Measurements from ENCODE around the gene FAM222B.
"Not testable (repeated sequence)": the region's sequence is repeated elsewhere in the genome, so short reads cannot be mapped to it uniquely, and the experiment has no call there.

The FAM222B gene

GRCh38 chr17:28726226-28726626 is 116.4 kb downstream of the FAM222B start, which contains the start of gene TLCD1:
Gene TLCD1, minus strand, starts transcription at chr17:28726233. Its CDS starts 136 bp downstream, at chr17:28726097.
- peak; percentile 80 to 84 for DNase-seq

GRCh38 chr17:28725660-28726225 is 116.8 kb downstream of the FAM222B start:
- peak; percentile 72 to 78 for DNase-seq

- peak; percentile 46 for DNase-seq
These were observed 117.4 kb downstream of the FAM222B start for GRCh38 chr17:28725166-28725659.

- no peak for DNase-seq
These were observed 118.0 kb downstream of the FAM222B start for GRCh38 chr17:28724500-28725165.

- not testable (repeated sequence) for DNase-seq
These were observed 118.6 kb downstream of the FAM222B start for GRCh38 chr17:28723836-28724499.

- DNase-seq = no peak
These were observed 119.3 kb downstream of the FAM222B start for GRCh38 chr17:28723159-28723835.

GRCh38 chr17:28722417-28723158 is 120.0 kb downstream of the FAM222B start:
- no peak for DNase-seq

GRCh38 chr17:28720997-28721329 is 121.6 kb downstream of the FAM222B start:
- DNase-seq = peak in 1 of 2 donors; percentile 43

- DNase-seq = peak; percentile 59 to 60
These were observed 122.2 kb downstream of the FAM222B start for GRCh38 chr17:28720247-28720996.

GRCh38 chr17:28719021-28719433 is 123.6 kb downstream of the FAM222B start:
- DNase-seq = no peak

- DNase-seq = no peak
These were observed 124.1 kb downstream of the FAM222B start for GRCh38 chr17:28718333-28719020.

GRCh38 chr17:28717578-28718332 is 124.8 kb downstream of the FAM222B start, which contains the start of gene RAB34:
Gene RAB34, minus strand, starts transcription at chr17:28717868. Its CDS starts 602 bp downstream, at chr17:28717266.
- peak in 1 of 2 donors; percentile 58 for DNase-seq

GRCh38 chr17:28716740-28717577 is 125.6 kb downstream of the FAM222B start:
- peak in 1 of 2 donors; percentile 46 for DNase-seq

GRCh38 chr17:28715217-28715616 is 127.4 kb downstream of the FAM222B start:
- DNase-seq = no peak

- DNase-seq = no peak
These were observed 128.3 kb downstream of the FAM222B start for GRCh38 chr17:28714281-28714680.

GRCh38 chr17:28712705-28713415 is 129.7 kb downstream of the FAM222B start:
- no peak for DNase-seq

- DNase-seq = peak; percentile 73 to 78
These were observed 130.4 kb downstream of the FAM222B start for GRCh38 chr17:28712032-28712704.

GRCh38 chr17:28711723-28712031 is 130.9 kb downstream of the FAM222B start, which contains the start of gene PROCA1:
Gene PROCA1, minus strand, starts transcription at chr17:28711888. Its CDS starts 228 bp downstream, at chr17:28711660.
- no peak for DNase-seq
